SK-MEL-5 (cell line): ENCODE results near the gene ABHD8. TPM values are rescaled to one million over a fixed set of nuclear protein-coding genes. Genes with fewer than 3 reads are reported as not detected.

Experiments used
- total RNA-seq: library from RNA; depleted of rRNA; stranded (reverse); fragments of >200 nt; shearing (Covaris generic); gene quantifications from 2 replicates; pipeline ENCODE4 v1.2.3, GENCODE V29; 2014; rRNA removed

Gene ABHD8
- total RNA-seq, 1 experiment from 2014 or later, result 3.4 TPM

Other genes starting within 250 kb of the ABHD8 start
- gene HAUS8, start 228.0 kb downstream of the ABHD8 start, total RNA-seq, result 4.1 and 6.7 TPM in 2 replicates
- 62.6 and 79.9 TPM in 2 replicates for gene MYO9B, start 227.6 kb downstream of the ABHD8 start, total RNA-seq
- gene USE1, start 88.1 kb downstream of the ABHD8 start, total RNA-seq, result 6.8 and 8.5 TPM in 2 replicates
- 3.3 and 4.6 TPM in 2 replicates for gene OCEL1, start 77.2 kb downstream of the ABHD8 start, total RNA-seq
- 30.3 and 35.2 TPM in 2 replicates for gene NR2F6, start 57.5 kb downstream of the ABHD8 start, total RNA-seq
- gene USHBP1, start 38.7 kb downstream of the ABHD8 start, total RNA-seq, result not detected in 2 replicates
- gene BABAM1, start 36.0 kb downstream of the ABHD8 start, total RNA-seq, result 61.0 and 66.6 TPM in 2 replicates
- 1.3 TPM in 2 replicates for gene ANKLE1, start 21.5 kb downstream of the ABHD8 start, total RNA-seq
- gene MRPL34, start 2.4 kb upstream of the ABHD8 start, total RNA-seq, result 48.4 and 77.4 TPM in 2 replicates
- gene DDA1, start 6.1 kb upstream of the ABHD8 start, total RNA-seq, result 14.0 and 14.1 TPM in 2 replicates
- 0.98 and 1.3 TPM in 2 replicates for gene ANO8, start 31.4 kb upstream of the ABHD8 start, total RNA-seq
- 13.3 and 16.3 TPM in 2 replicates for gene GTPBP3, start 34.1 kb upstream of the ABHD8 start, total RNA-seq
- gene PLVAP, start 73.9 kb upstream of the ABHD8 start, total RNA-seq, result not detected in 2 replicates
- gene CCDC194, start 90.8 kb upstream of the ABHD8 start, total RNA-seq, result not detected in 2 replicates
- gene BST2, start 102.2 kb upstream of the ABHD8 start, total RNA-seq, result 0.21 and 1.9 TPM in 2 replicates
- 53.4 and 59.8 TPM in 2 replicates for gene MVB12A, start 116.6 kb upstream of the ABHD8 start, total RNA-seq
- 0.08 TPM in 1 of 2 replicates, not detected in the other for gene TMEM221, start 145.2 kb upstream of the ABHD8 start, total RNA-seq
- not detected in 2 replicates for gene NXNL1, start 157.5 kb upstream of the ABHD8 start, total RNA-seq
- gene SLC27A1, start 167.1 kb upstream of the ABHD8 start, total RNA-seq, result 12.2 and 16.6 TPM in 2 replicates
- gene PGLS, start 208.2 kb upstream of the ABHD8 start, total RNA-seq, result 58.6 and 59.2 TPM in 2 replicates